PC-3 (cell line): ENCODE measurements around the gene PCDHA1. TPM values are rescaled to one million over a fixed set of nuclear protein-coding genes. Genes with fewer than 3 reads are reported as not detected.
"Not testable (repeated sequence)": the region's sequence is repeated elsewhere in the genome, so short reads cannot be mapped to it uniquely, and the experiment has no call there.

Experiments
- ATAC-seq: fragments of 200-7000 bp; cut with Tn5 transposase; 2 replicates; pipeline ENCODE4 v1.9.1; 2020; ENCODE audit warnings: mild to moderate bottlenecking, moderate library complexity
- BruUV-seq: library from RNA; stranded (reverse); fragments of 400-500 nt; replicated peaks from 2 replicates; lab custom pipeline; 2021; lab: Mats Ljungman, UMichigan
- CTCF ChIA-PET: fragments of 300-600 bp; sonication (Branson Sonifier 250); formaldehyde crosslinking; loops from one replicate; lab custom pipeline; 2022; ENCODE audit warnings: antibody characterized with exemption; lab: Charles Lee
- POLR2A ChIA-PET: fragments of 300-600 bp; sonication (Branson Sonifier 250); formaldehyde crosslinking; loops from one replicate; lab custom pipeline; 2022; ENCODE audit warnings: antibody characterized with exemption; ENCODE audit not compliant: unreplicated experiment; lab: Charles Lee
- DNase-seq: peaks from one replicate; pipeline ENCODE4 v3.0.0-alpha.2; 2015
- H2AFZ ChIP-seq: fragments of 300-600 bp; sonication (generic); 2 replicates; pipeline ENCODE4 v1.6.0; 2016; ENCODE audit warnings: antibody characterized with exemption, low read length
- H3F3A ChIP-seq: fragments of 300-600 bp; sonication (generic); one replicate; pipeline ENCODE4 v1.6.0; 2017; ENCODE audit warnings: antibody characterized with exemption, low read length, control low read depth, mild to moderate bottlenecking; ENCODE audit not compliant: unreplicated experiment
- H3K27ac ChIP-seq: fragments of 300-600 bp; sonication (generic); 2 replicates; pipeline ENCODE4 v1.5.1; 2016; ENCODE audit warnings: mild to moderate bottlenecking, low read length
- H3K27me3 ChIP-seq: fragments of 300-600 bp; sonication (generic); 2 replicates; pipeline ENCODE4 v1.6.1; 2016; ENCODE audit warnings: low read length, mixed read lengths
- H3K36me3 ChIP-seq: fragments of 300-600 bp; sonication (generic); 2 replicates; pipeline ENCODE4 v1.6.1; 2016; ENCODE audit warnings: low read depth, mixed run types, low read length, mixed read lengths
- H3K4me1 ChIP-seq: fragments of 300-600 bp; sonication (generic); 2 replicates; pipeline ENCODE4 v1.5.1; 2016; ENCODE audit warnings: low read length; ENCODE audit not compliant: insufficient read depth
- H3K4me2 ChIP-seq: fragments of 300-600 bp; sonication (generic); 2 replicates; pipeline ENCODE4 v1.6.0; 2016; ENCODE audit warnings: low read length
- H3K4me3 ChIP-seq: fragments of 300-600 bp; sonication (generic); 2 replicates; pipeline ENCODE4 v1.5.1; 2016; ENCODE audit warnings: mild to moderate bottlenecking, low read length, mixed read lengths
- H3K79me2 ChIP-seq: fragments of 300-600 bp; sonication (generic); 2 replicates; pipeline ENCODE4 v1.6.1; 2017; ENCODE audit warnings: low read length, mixed read lengths
- H3K9ac ChIP-seq: fragments of 300-600 bp; sonication (generic); 2 replicates; pipeline ENCODE4 v1.6.0; 2016; ENCODE audit warnings: mild to moderate bottlenecking, low read length
- H3K9me2 ChIP-seq: fragments of 300-600 bp; sonication (generic); replicated peaks from 2 replicates; pipeline ENCODE4 v1.6.1; 2016; ENCODE audit warnings: mixed run types, low read length, mixed read lengths
- H3K9me3 ChIP-seq: fragments of 300-600 bp; sonication (generic); 2 replicates; pipeline ENCODE4 v1.6.1; 2016; ENCODE audit warnings: low read length, mixed read lengths
- H4K20me1 ChIP-seq: fragments of 300-600 bp; sonication (generic); 2 replicates; pipeline ENCODE4 v1.6.1; 2016; ENCODE audit warnings: low read length, mixed read lengths
- EZH2 ChIP-seq: fragments of 300-600 bp; sonication (generic); IDR thresholded peaks from one replicate; pipeline ENCODE4 v1.6.1; 2017; ENCODE audit warnings: antibody characterized with exemption, mild to moderate bottlenecking, low read length; ENCODE audit not compliant: unreplicated experiment
- EZH2phosphoT487 ChIP-seq: fragments of 300-600 bp; sonication (generic); IDR thresholded peaks from 2 replicates; pipeline ENCODE4 v1.6.1; 2018; ENCODE audit warnings: mild to moderate bottlenecking, antibody characterized with exemption, low read length, borderline replicate concordance
- intact Hi-C: fragments of 100-400 bp; cut with micrococcal nuclease; formaldehyde crosslinking; loops from 2 replicates; pipeline ENCODE4 v1.9.0; 2023
- total RNA-seq: library from RNA; depleted of rRNA; stranded (reverse); fragments of >200 nt; gene quantifications from 2 replicates; pipeline ENCODE4 v1.2.3, GENCODE V29; 2014
- TF ChIP-seq, protein P1 (sequence below): fragments of 300-600 bp; sonication (generic); conservative IDR thresholded peaks from 2 replicates; pipeline ENCODE4 v1.5.1; 2017; ENCODE audit warnings: antibody characterized with exemption, low read depth, mild to moderate bottlenecking, low read length

PCDHA1 gene
- total RNA-seq, 1 experiment from 2014 or later: not detected

DNA sequence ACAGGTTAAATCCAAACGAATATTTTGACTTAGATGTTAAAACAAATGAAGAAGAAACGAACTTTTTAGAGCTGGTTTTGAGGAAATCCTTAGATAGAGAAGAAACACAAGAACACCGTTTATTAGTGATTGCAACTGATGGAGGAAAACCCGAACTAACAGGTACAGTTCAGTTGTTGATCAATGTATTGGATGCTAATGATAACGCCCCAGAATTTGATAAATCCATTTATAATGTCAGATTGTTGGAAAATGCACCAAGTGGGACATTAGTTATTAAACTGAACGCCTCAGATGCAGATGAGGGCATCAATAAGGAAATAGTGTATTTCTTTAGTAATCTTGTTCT, 36.3 kb downstream of the PCDHA1 start:
- no peaks in the 10 kb centered on the region for H3K9me2 ChIP-seq
- no peak overlapping the region for H3K27ac ChIP-seq
- intact Hi-C loops: no loop called here
- H3K79me2 ChIP-seq: no peaks in the 10 kb centered on the region
- H3K36me3 ChIP-seq: no peaks in the 10 kb centered on the region
- peak overlapping the region; percentile 76 for H3K4me3 ChIP-seq
- DNase-seq (no peak), ATAC-seq (no peak)
- POLR2A ChIA-PET: no interaction called here
- H3K9ac ChIP-seq: no peak overlapping the region
- H3K27me3 ChIP-seq: no peaks in the 10 kb centered on the region
- no peaks in the 10 kb centered on the region for H4K20me1 ChIP-seq
- H3F3A ChIP-seq: no peaks in the 10 kb centered on the region
- H3K4me1 ChIP-seq: no peaks in the 10 kb centered on the region
- CTCF ChIA-PET: interaction anchor here (1.5 kb wide), 1 partner anchor 218 kb away, joined by 8 read pairs; no protein-coding TSS in a partner anchor
- no TSS peak for BruUV-seq
- H2AFZ ChIP-seq: peak overlapping the region; percentile 94; the same call in 1 of the 2 replicates
- TF ChIP-seq, protein P1, sequence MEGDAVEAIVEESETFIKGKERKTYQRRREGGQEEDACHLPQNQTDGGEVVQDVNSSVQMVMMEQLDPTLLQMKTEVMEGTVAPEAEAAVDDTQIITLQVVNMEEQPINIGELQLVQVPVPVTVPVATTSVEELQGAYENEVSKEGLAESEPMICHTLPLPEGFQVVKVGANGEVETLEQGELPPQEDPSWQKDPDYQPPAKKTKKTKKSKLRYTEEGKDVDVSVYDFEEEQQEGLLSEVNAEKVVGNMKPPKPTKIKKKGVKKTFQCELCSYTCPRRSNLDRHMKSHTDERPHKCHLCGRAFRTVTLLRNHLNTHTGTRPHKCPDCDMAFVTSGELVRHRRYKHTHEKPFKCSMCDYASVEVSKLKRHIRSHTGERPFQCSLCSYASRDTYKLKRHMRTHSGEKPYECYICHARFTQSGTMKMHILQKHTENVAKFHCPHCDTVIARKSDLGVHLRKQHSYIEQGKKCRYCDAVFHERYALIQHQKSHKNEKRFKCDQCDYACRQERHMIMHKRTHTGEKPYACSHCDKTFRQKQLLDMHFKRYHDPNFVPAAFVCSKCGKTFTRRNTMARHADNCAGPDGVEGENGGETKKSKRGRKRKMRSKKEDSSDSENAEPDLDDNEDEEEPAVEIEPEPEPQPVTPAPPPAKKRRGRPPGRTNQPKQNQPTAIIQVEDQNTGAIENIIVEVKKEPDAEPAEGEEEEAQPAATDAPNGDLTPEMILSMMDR: no peak
- TF ChIP-seq EZH2: no peak
- no peak for TF ChIP-seq EZH2phosphoT487
- H3K4me2 ChIP-seq: peak overlapping the region; percentile 82; the same call in 1 of the 2 replicates
- H3K9me3 ChIP-seq: no peaks in the 10 kb centered on the region

GRCh38 chr5:140822969-140823368, 37.0 kb downstream of the PCDHA1 start:
- H3K9me3 ChIP-seq, H2AFZ ChIP-seq, H3K36me3 ChIP-seq, H3K4me1 ChIP-seq, H3K27me3 ChIP-seq, CTCF ChIA-PET, H3K4me2 ChIP-seq, DNase-seq, H3K27ac ChIP-seq, H3K9ac ChIP-seq, H3K9me2 ChIP-seq, H3F3A ChIP-seq, intact Hi-C loops, POLR2A ChIA-PET, BruUV-seq, H3K4me3 ChIP-seq, H4K20me1 ChIP-seq, H3K79me2 ChIP-seq, ATAC-seq: not testable (repeated sequence)

- no peak overlapping the region for H2AFZ ChIP-seq
- ChIA-PET POLR2A (no interaction called here), CTCF (no interaction called here)
- H3K4me3 ChIP-seq: no peak overlapping the region
- H4K20me1 ChIP-seq: no peaks in the 10 kb centered on the region
- no peaks in the 10 kb centered on the region for H3K79me2 ChIP-seq
- no peak overlapping the region for H3K9ac ChIP-seq
- H3K4me2 ChIP-seq: no peak overlapping the region
- intact Hi-C loops: no loop called here
- H3K4me1 ChIP-seq: no peaks in the 10 kb centered on the region
- TF ChIP-seq EZH2: no peak
- no peaks in the 10 kb centered on the region for H3K9me2 ChIP-seq
- no peak overlapping the region for H3K27ac ChIP-seq
- H3K27me3 ChIP-seq: no peaks in the 10 kb centered on the region
- no peaks in the 10 kb centered on the region for H3K36me3 ChIP-seq
- ATAC-seq: no peak
- no peaks in the 10 kb centered on the region for H3F3A ChIP-seq
- BruUV-seq: no TSS peak
- no peak for DNase-seq
- no peaks in the 10 kb centered on the region for H3K9me3 ChIP-seq
Measured at GRCh38 chr5:140823475-140823874, 37.5 kb downstream of the PCDHA1 start.
